GM23338 (cell line): ENCODE data around the gene SMAD3. TPM values are rescaled to one million over a fixed set of nuclear protein-coding genes. Genes with fewer than 3 reads are reported as not detected.

Experiments
- ATAC-seq: fragments of 200-7000 bp; cut with Tn5 transposase; 3 replicates; pipeline ENCODE4 v1.9.1; 2020
- DNase-seq: peaks from one replicate; pipeline ENCODE4 v3.0.0-alpha.2; 2015; ENCODE audit warnings: low spot score
- H2AFZ ChIP-seq: fragments of 200-600 bp; sonication (generic); 2 replicates; pipeline ENCODE4 v1.8.0; 2016; ENCODE audit warnings: antibody characterized with exemption, mild to moderate bottlenecking, moderate library complexity
- H3F3A ChIP-seq: fragments of 200-600 bp; sonication (generic); replicated peaks from 2 replicates; pipeline ENCODE4 v1.8.0; 2017; ENCODE audit warnings: antibody characterized with exemption, mixed run types, low read depth
- H3K27ac ChIP-seq: fragments of 200-600 bp; sonication (generic); 2 replicates; pipeline ENCODE4 v1.6.1; 2016; ENCODE audit warnings: low read depth
- H3K27me3 ChIP-seq: fragments of 200-600 bp; sonication (generic); 2 replicates; pipeline ENCODE4 v1.8.0; 2016; ENCODE audit warnings: mild to moderate bottlenecking, mixed run types, moderate library complexity; ENCODE audit not compliant: insufficient read depth
- H3K36me3 ChIP-seq: fragments of 200-600 bp; sonication (generic); 2 replicates; pipeline ENCODE4 v1.8.0; 2016; ENCODE audit warnings: mild to moderate bottlenecking; ENCODE audit not compliant: insufficient read depth
- H3K4me1 ChIP-seq: fragments of 200-600 bp; sonication (generic); 2 replicates; pipeline ENCODE4 v1.8.0; 2016; ENCODE audit warnings: mild to moderate bottlenecking, moderate library complexity; ENCODE audit not compliant: insufficient read depth
- H3K4me2 ChIP-seq: fragments of 200-600 bp; sonication (generic); 2 replicates; pipeline ENCODE4 v1.7.1; 2017; ENCODE audit warnings: mixed run types
- H3K4me3 ChIP-seq: fragments of 200-600 bp; sonication (generic); 2 replicates; pipeline ENCODE4 v1.6.1; 2016; ENCODE audit warnings: mixed run types
- H3K79me2 ChIP-seq: fragments of 200-600 bp; sonication (generic); replicated peaks from 2 replicates; pipeline ENCODE4 v1.8.0; 2017; ENCODE audit warnings: mild to moderate bottlenecking; ENCODE audit not compliant: insufficient read depth
- H3K9me2 ChIP-seq: fragments of 200-600 bp; sonication (generic); 2 replicates; pipeline ENCODE4 v1.8.0; 2017; ENCODE audit not compliant: insufficient read depth
- H4K20me1 ChIP-seq: fragments of 200-600 bp; sonication (generic); replicated peaks from 2 replicates; pipeline ENCODE4 v1.8.0; 2017; ENCODE audit warnings: mild to moderate bottlenecking; ENCODE audit not compliant: insufficient read depth
- H3K27ac Mint-ChIP-seq: 2 replicates; pipeline ENCODE4 v1.8.0; 2020; ENCODE audit warnings: inconsistent platforms, mild to moderate bottlenecking, moderate library complexity, mixed read lengths
- H3K27me3 Mint-ChIP-seq: 3 replicates; pipeline ENCODE4 v1.8.0; 2022; ENCODE audit warnings: low read depth, mild to moderate bottlenecking, moderate library complexity, mixed read lengths, inconsistent platforms; ENCODE audit not compliant: insufficient read depth, poor library complexity
- H3K36me3 Mint-ChIP-seq: 3 replicates; pipeline ENCODE4 v1.8.0; 2021; ENCODE audit warnings: low read depth, mild to moderate bottlenecking, inconsistent platforms, moderate library complexity, mixed read lengths
- H3K4me1 Mint-ChIP-seq: 3 replicates; pipeline ENCODE4 v1.8.0; 2020; ENCODE audit warnings: mild to moderate bottlenecking, inconsistent platforms, mixed read lengths
- H3K4me3 Mint-ChIP-seq: 3 replicates; pipeline ENCODE4 v1.8.0; 2021; ENCODE audit warnings: moderate library complexity, mild to moderate bottlenecking, inconsistent platforms, mixed read lengths
- H3K9me3 Mint-ChIP-seq: 3 replicates; pipeline ENCODE4 v1.8.0; 2020; ENCODE audit warnings: moderate library complexity, mild to moderate bottlenecking, inconsistent platforms, mixed read lengths
- CREB1 ChIP-seq: fragments of 250-450 bp; sonication (Bioruptor Pico); IDR thresholded peaks from 2 replicates; pipeline ENCODE4 v1.5.0; 2020; ENCODE audit warnings: low read depth, mild to moderate bottlenecking, moderate library complexity
- CTCF ChIP-seq, 2 experiments: fragments of 200-600 bp in 1 of 2; sonication (generic) in 1 of 2; conservative IDR thresholded peaks; 2 replicates each; pipeline versions ENCODE4 v1.5.1 to v1.6.1; 2016 to 2017; ENCODE audit warnings: antibody characterized with exemption in 2 of 2, low read depth in 2 of 2, mild to moderate bottlenecking in 2 of 2, moderate library complexity in 1 of 2
- ETS1 ChIP-seq: IDR thresholded peaks from 2 replicates; pipeline ENCODE4 v1.6.1; 2016; ENCODE audit warnings: antibody characterized with exemption
- EZH2 ChIP-seq: fragments of 200-600 bp; sonication (generic); IDR thresholded peaks from one replicate; pipeline ENCODE4 v1.8.0; 2017; ENCODE audit warnings: antibody characterized with exemption, mild to moderate bottlenecking, low read depth; ENCODE audit not compliant: unreplicated experiment
- NANOG ChIP-seq: IDR thresholded peaks from 2 replicates; pipeline ENCODE4 v1.6.1; 2016; ENCODE audit warnings: antibody characterized with exemption, borderline replicate concordance
- POLR2AphosphoS5 ChIP-seq: IDR thresholded peaks from 2 replicates; pipeline ENCODE4 v1.6.1; 2016; ENCODE audit warnings: antibody characterized with exemption, low read depth
- REST ChIP-seq: IDR thresholded peaks from one replicate; pipeline ENCODE4 v1.6.1; 2018; ENCODE audit warnings: antibody characterized with exemption; ENCODE audit not compliant: unreplicated experiment
- ZNF114 ChIP-seq: fragments of 250-450 bp; sonication (Bioruptor Pico); IDR thresholded peaks from 2 replicates; pipeline ENCODE4 v1.5.0; 2020; ENCODE audit warnings: mild to moderate bottlenecking, moderate library complexity
- ZNF331 ChIP-seq: fragments of 250-450 bp; sonication (Bioruptor Pico); IDR thresholded peaks from 2 replicates; pipeline ENCODE4 v1.5.0; 2020; ENCODE audit warnings: low read depth, mild to moderate bottlenecking, moderate library complexity
- ZNF462 ChIP-seq: fragments of 250-450 bp; sonication (Bioruptor Pico); IDR thresholded peaks from 2 replicates; pipeline ENCODE4 v1.5.0; 2020; ENCODE audit warnings: mild to moderate bottlenecking, moderate library complexity
- polyA plus RNA-seq: library from polyadenylated mRNA; unstranded; fragments of >200 nt; fragmentation: Nextera tagmentation; extraction: Ambion mirVana; gene quantifications from 2 replicates; pipeline ENCODE4 v1.2.1, GENCODE V29; 2016
- total RNA-seq: library from RNA; depleted of rRNA; stranded (reverse); fragments of >200 nt; shearing (Covaris generic); gene quantifications from 2 replicates; pipeline ENCODE4 v1.2.3, GENCODE V29; 2014

The SMAD3 gene
- total and polyA plus RNA-seq, 2 experiments from 2014 or later: 4.9 to 11.6 TPM

GRCh38 chr15:67100801-67101581 is 35.6 kb downstream of the SMAD3 start:
- H3K27ac ChIP-seq: no peak overlapping the region
- H3K27me3 ChIP-seq: no peaks in the 10 kb centered on the region

More at GRCh38 chr15:67100801-67101581, 35.6 kb downstream of the SMAD3 start:
- H3K79me2 ChIP-seq: peaks cover 25% of the 10 kb centered on the region
- Mint-ChIP-seq H3K36me3 (no peaks in the 10 kb centered on the region), H3K4me3 (no peak overlapping the region), H3K27me3 (peaks cover 4% of the 10 kb centered on the region), H3K27ac (no peak overlapping the region), H3K9me3 (no peaks in the 10 kb centered on the region), H3K4me1 (peaks cover 21% of the 10 kb centered on the region)
- DNase-seq (no peak), ATAC-seq (no peak)
- no peaks in the 10 kb centered on the region for H3F3A ChIP-seq
- no peaks in the 10 kb centered on the region for H3K9me2 ChIP-seq
- H3K36me3 ChIP-seq: no peaks in the 10 kb centered on the region
- no peak overlapping the region for H3K4me2 ChIP-seq
- H4K20me1 ChIP-seq: no peaks in the 10 kb centered on the region
- H3K4me1 ChIP-seq: peaks cover 3% of the 10 kb centered on the region; the same call in 1 of the 2 replicates
- TF ChIP-seq NANOG (no peak), ETS1 (no peak), EZH2 (no peak), ZNF331 (no peak), REST (no peak), CREB1 (CRISPR knock-in tag) (no peak), CTCF (conservative IDR thresholded peaks at IDR 0.05; ENCODE audit: low read depth in 2 of 2) (no peak), POLR2AphosphoS5 (no peak), ZNF462 (CRISPR knock-in tag) (no peak), ZNF114 (CRISPR knock-in tag) (no peak)
- no peak overlapping the region for H3K4me3 ChIP-seq
- no peak overlapping the region for H2AFZ ChIP-seq
